Right lobe of liver (tissue), 4 donors: Measurements from ENCODE around the gene TIA1.

ENCODE experiments used
- CTCF ChIP-seq, 4 donors: fragments of 200-600 bp in 3 of 4; fragments of 450-650 bp in 1 of 4; IDR thresholded peaks; one replicate each; pipeline versions ENCODE4 v1.5.1 to v1.8.0; 2016 to 2022; ENCODE audit warnings: antibody characterized with exemption in 4 of 4, mild to moderate bottlenecking in 2 of 4
- POLR2A ChIP-seq: fragments of 450-650 bp; IDR thresholded peaks from one replicate; pipeline ENCODE4 v1.6.1; 2017; ENCODE audit warnings: antibody characterized with exemption, mild to moderate bottlenecking
- donor health status: DM: no; HTN: no; CAD: no.
- donor health status: DM: no; HTN: no; CAD: no.
- donor health status: DM: no; HTN: yes; CAD: no.

GRCh38 chr2:70214365-70214764 is 34.1 kb downstream of the TIA1 start:
- TF ChIP-seq CTCF (IDR thresholded peaks at IDR 0.05) (no peak), POLR2A (no peak)
